Stimulated activated CD4-positive, alpha-beta T cell treated with anti-CD3 and anti-CD28 coated beads, TNF-alpha, amount 100 ng/mL, for 4 hours (primary cell): ENCODE measurements around the gene MTARC2.

Source experiments
- DNase-seq, 3 experiments: peaks; one replicate each; pipeline ENCODE4 v3.0.0-alpha.2; 2020; ENCODE audit warnings: low read depth in 3 of 3

The MTARC2 gene

GRCh38 chr1:220827445-220828178 lies 79.5 kb downstream of the MTARC2 start:
- DNase-seq, result no peak

- no peak for DNase-seq
Measured at GRCh38 chr1:220828179-220828490, 80.0 kb downstream of the MTARC2 start.

GRCh38 chr1:220828950-220829586 lies 80.9 kb downstream of the MTARC2 start:
- DNase-seq, result no peak

- DNase-seq, result no peak
Measured at GRCh38 chr1:220833436-220833835, 85.3 kb downstream of the MTARC2 start.
